ENCODE data around the gene ERVFRD-1.

- TF ChIP-seq CTCF (conservative IDR thresholded peaks at IDR 0.05; ENCODE audit: low read depth, low read length) (no peak), EZH2 (IDR thresholded peaks at IDR 0.05; ENCODE audit: low read length, unreplicated experiment) (no peak), EZH2phosphoT487 (IDR thresholded peaks at IDR 0.05; ENCODE audit: borderline replicate concordance, low read length) (no peak)
Measured at GRCh38 chr6:11129908-11130565, 18.5 kb upstream of the ERVFRD-1 start.
